Measurements from ENCODE around the gene SCRN3. TPM values are rescaled to one million over a fixed set of nuclear protein-coding genes. Genes with fewer than 3 reads are reported as not detected.
"Not testable (repeated sequence)": the region's sequence is repeated elsewhere in the genome, so short reads cannot be mapped to it uniquely, and the experiment has no call there.

The SCRN3 gene
- polyA plus RNA-seq, 1 of the 3 experiments (the other 2 are of a cell fraction), result 14.7 TPM

- Histone ChIP-seq H3F3A (replicated peaks; ENCODE audit: insufficient read depth) (no peaks in the 10 kb centered on the region), H3K79me2 (ENCODE audit: insufficient read depth) (no peaks in the 10 kb centered on the region), H2AFZ (ENCODE audit: low read depth) (no peak overlapping the region), H3K9ac (no peak overlapping the region), H3K4me1 (ENCODE audit: control insufficient read depth in 1 of 2, insufficient read depth in 2 of 2, low read depth in 1 of 2, low read length in 1 of 2) (no peaks in the 10 kb centered on the region), H4K20me1 (ENCODE audit: insufficient read depth) (no peaks in the 10 kb centered on the region), H3K27ac (ENCODE audit: low read depth in 2 of 2, low read length in 1 of 2) (no peak overlapping the region), H3K36me3 (replicated peaks in 1 of 2; ENCODE audit: control insufficient read depth in 1 of 2, insufficient read depth in 2 of 2, low read length in 1 of 2) (peaks cover 18 to 48% of the 10 kb centered on the region in 2 experiments), H3K4me3 (ENCODE audit: low read depth in 2 of 2, low read length in 1 of 2) (no peak overlapping the region), H3K4me2 (no peak overlapping the region), H3K27me3 (ENCODE audit: insufficient read depth) (no peaks in the 10 kb centered on the region), H3K9me2 (no peaks in the 10 kb centered on the region), H3K9me3 (no peaks in the 10 kb centered on the region; the same call in 1 of the 2 replicates)
- CTCF ChIA-PET, result interaction anchor here (0.6 to 1.7 kb wide), 3 partner anchors 13 to 99 kb away, joined by 3 to 5 read pairs (median 4); no protein-coding TSS in a partner anchor
- no peak for TF ChIP-seq USF2 (IDR thresholded peaks at IDR 0.05; ENCODE audit: borderline replicate concordance, low read depth, low read length)
- no peak for TF ChIP-seq TAF1 (IDR thresholded peaks at IDR 0.05; ENCODE audit: borderline replicate concordance, low read depth, low read length)
- no peak for TF ChIP-seq ELF1 (IDR thresholded peaks at IDR 0.05)
- TF ChIP-seq MAX (IDR thresholded peaks at IDR 0.05; ENCODE audit: low read depth), result no peak
- no peak for TF ChIP-seq REST (IDR thresholded peaks at IDR 0.05; ENCODE audit: low read depth, low read length)
- no peak for TF ChIP-seq RFX5 (IDR thresholded peaks at IDR 0.05; ENCODE audit: low read length)
- WGBS (ENCODE audit: low lambda C conversion rate), result 100% methylated on average over 1 of the region's 1 CpG
- POLR2A ChIA-PET, result no interaction called here
- no peak for DNase-seq
These were observed 32.6 kb upstream of the SCRN3 start for GRCh38 chr2:174362949-174363348.

- H3K79me2 ChIP-seq (ENCODE audit: insufficient read depth); H3K27me3 ChIP-seq (ENCODE audit: insufficient read depth); H4K20me1 ChIP-seq (ENCODE audit: insufficient read depth); H2AFZ ChIP-seq (ENCODE audit: low read depth); H3K27ac ChIP-seq (ENCODE audit: low read depth in 2 of 2, low read length in 1 of 2); POLR2A ChIA-PET; H3K9me3 ChIP-seq; H3F3A ChIP-seq (replicated peaks; ENCODE audit: insufficient read depth); H3K4me3 ChIP-seq (ENCODE audit: low read depth in 2 of 2, low read length in 1 of 2); H3K4me1 ChIP-seq (ENCODE audit: control insufficient read depth in 1 of 2, insufficient read depth in 2 of 2, low read depth in 1 of 2, low read length in 1 of 2); H3K9ac ChIP-seq; H3K4me2 ChIP-seq; DNase-seq; H3K9me2 ChIP-seq: not testable (repeated sequence)
- CTCF ChIA-PET, result interaction anchor here (1.7 kb wide), 1 partner anchor 13 kb away, joined by 4 read pairs; no protein-coding TSS in a partner anchor
- WGBS (ENCODE audit: low lambda C conversion rate), result 92% methylated on average over 6 of the region's 6 CpGs
- H3K36me3 ChIP-seq (replicated peaks in 1 of 2; ENCODE audit: control insufficient read depth in 1 of 2, insufficient read depth in 2 of 2, low read length in 1 of 2), result peaks cover 21 to 56% of the 10 kb centered on the region in 2 experiments
These were observed 31.9 kb upstream of the SCRN3 start for GRCh38 chr2:174363492-174364225.

All from SK-N-SH (cell line).